HepG2 (cell line): ENCODE data around the gene SSTR5.

Experiments
- ETS1 ChIP-seq: sonication (generic); formaldehyde crosslinking; IDR thresholded peaks from 2 replicates; pipeline ENCODE4 v1.4.0; 2020; ENCODE audit warnings: missing genetic modification reagents
- SRF ChIP-seq: IDR thresholded peaks from 2 replicates; pipeline ENCODE4 v1.6.1; 2011; ENCODE audit warnings: mild to moderate bottlenecking, low read depth, low read length, moderate library complexity

GRCh38 chr16:1102921-1103635 is 30.5 kb downstream of the SSTR5 start:
- TF ChIP-seq ETS1 (CRISPR knock-in tag) (no peak), SRF (no peak)
